Measurements from ENCODE around the gene AFMID.

AFMID gene

DNA sequence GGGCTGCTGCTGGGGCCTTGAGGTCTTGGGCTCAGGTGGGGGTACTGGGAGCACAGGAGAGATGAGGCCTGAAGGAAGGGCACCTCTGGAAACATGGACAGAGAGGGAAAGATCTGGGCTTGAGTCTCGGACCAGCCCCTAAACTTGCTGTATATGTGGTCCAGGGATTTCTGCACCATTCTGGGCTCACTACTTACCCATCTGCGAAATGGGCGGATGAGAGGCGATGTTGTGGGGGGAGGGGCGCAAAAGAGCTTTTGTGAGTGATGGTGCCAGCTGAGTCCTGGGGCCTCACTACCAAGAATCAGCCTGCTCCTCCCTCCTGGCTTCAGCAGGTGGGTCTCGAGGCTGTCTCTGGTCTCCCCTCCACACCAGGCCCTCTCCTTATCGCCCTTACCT, 40.7 kb upstream of the AFMID start:
- DNase-seq, result no peak
- H4K91ac ChIP-seq (ENCODE audit: low read length), result peak overlapping the region; percentile 54
- H2BK12ac ChIP-seq (ENCODE audit: low read length in 2 of 2), result peak overlapping the region in 1 of 2 experiments; percentile 15
- WGBS, result 93% methylated on average over 6 of the region's 7 CpGs
- peak overlapping the region in 1 of 2 experiments; percentile 18 for H3K18ac ChIP-seq (ENCODE audit: low read depth in 1 of 2, low read length in 2 of 2)
- no peaks in the 10 kb centered on the region for H3K36me3 ChIP-seq (ENCODE audit: control insufficient read depth in 1 of 2, insufficient read depth in 2 of 2, low read depth in 1 of 2, low read length in 2 of 2)
- H3K23ac ChIP-seq (ENCODE audit: low read length in 2 of 2), result no peak overlapping the region
- H3K4me1 ChIP-seq (ENCODE audit: control insufficient read depth, insufficient read depth, low read depth, low read length), result peaks cover 40% of the 10 kb centered on the region
- no peaks in the 10 kb centered on the region for H3K9me3 ChIP-seq (ENCODE audit: control insufficient read depth, low read length)
- H3K4ac ChIP-seq (ENCODE audit: low read depth in 1 of 2, low read length in 2 of 2), result no peak overlapping the region
- H2BK15ac ChIP-seq (ENCODE audit: low read depth, poor library complexity, severe bottlenecking), result peak overlapping the region; percentile 26
- H2BK5ac ChIP-seq (ENCODE audit: low read depth, low read length, poor library complexity, severe bottlenecking), result no peak overlapping the region
- H2AK5ac ChIP-seq (ENCODE audit: low read length, severe bottlenecking), result no peak overlapping the region
- H2AFZ ChIP-seq (ENCODE audit: low read depth, low read length), result no peak overlapping the region
- H3K9ac ChIP-seq (ENCODE audit: low read length), result no peak overlapping the region
- H3K4me2 ChIP-seq (ENCODE audit: low read length, poor library complexity, severe bottlenecking), result no peak overlapping the region
- no peak overlapping the region for H3K4me3 ChIP-seq (ENCODE audit: insufficient read depth in 1 of 2, low read depth in 1 of 2, low read length in 2 of 2)
- H4K8ac ChIP-seq (ENCODE audit: low read length), result peak overlapping the region; percentile 40
- H3K27me3 ChIP-seq (ENCODE audit: control insufficient read depth in 1 of 2, insufficient read depth in 1 of 2, low read length in 2 of 2), result peaks cover 0 to 16% of the 10 kb centered on the region in 2 experiments
- H3K27ac ChIP-seq (ENCODE audit: low read length, poor library complexity, severe bottlenecking), result no peak overlapping the region
- no peak overlapping the region for H2BK120ac ChIP-seq (ENCODE audit: low read depth, low read length)
- H3K79me1 ChIP-seq (replicated peaks; ENCODE audit: low read length, poor library complexity, severe bottlenecking), result no peaks in the 10 kb centered on the region
- H3K14ac ChIP-seq (ENCODE audit: low read length in 2 of 2), result no peak overlapping the region

DNA sequence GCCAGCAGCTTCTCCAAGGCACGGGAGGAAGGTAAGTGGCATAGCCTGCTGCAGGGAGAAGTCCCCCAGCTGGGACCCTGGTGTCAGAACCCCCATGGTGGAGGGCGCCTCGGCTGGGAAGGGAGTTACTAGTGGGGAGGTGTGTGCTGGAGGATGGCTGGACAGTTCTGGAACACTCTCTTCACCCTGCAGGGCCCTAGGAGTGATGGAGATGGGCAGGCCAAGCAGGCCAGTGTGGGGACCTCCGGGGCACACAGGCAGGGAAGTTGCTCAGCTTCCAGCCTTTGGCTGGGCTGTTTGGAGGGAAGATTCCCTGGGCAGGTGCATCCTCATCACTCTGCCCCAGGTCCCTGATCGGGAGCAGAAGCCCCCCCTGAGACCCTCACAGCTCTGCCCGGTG, 40.3 kb upstream of the AFMID start:
- no peak for DNase-seq
- H3K9me3 ChIP-seq (ENCODE audit: control insufficient read depth, low read length), result no peaks in the 10 kb centered on the region
- no peaks in the 10 kb centered on the region for H3K36me3 ChIP-seq (ENCODE audit: control insufficient read depth in 1 of 2, insufficient read depth in 2 of 2, low read depth in 1 of 2, low read length in 2 of 2)
- H2BK120ac ChIP-seq (ENCODE audit: low read depth, low read length), result no peak overlapping the region
- no peak overlapping the region for H2AK5ac ChIP-seq (ENCODE audit: low read length, severe bottlenecking)
- H4K8ac ChIP-seq (ENCODE audit: low read length), result peak overlapping the region; percentile 40
- no peak overlapping the region for H3K23ac ChIP-seq (ENCODE audit: low read length in 2 of 2)
- H3K4me2 ChIP-seq (ENCODE audit: low read length, poor library complexity, severe bottlenecking), result no peak overlapping the region
- WGBS, result 88% methylated on average over 6 of the region's 6 CpGs
- H3K4me3 ChIP-seq (ENCODE audit: insufficient read depth in 1 of 2, low read depth in 1 of 2, low read length in 2 of 2), result no peak overlapping the region
- H3K4ac ChIP-seq (ENCODE audit: low read depth in 1 of 2, low read length in 2 of 2), result no peak overlapping the region
- H2AFZ ChIP-seq (ENCODE audit: low read depth, low read length), result no peak overlapping the region
- H3K14ac ChIP-seq (ENCODE audit: low read length in 2 of 2), result no peak overlapping the region
- H3K27me3 ChIP-seq (ENCODE audit: control insufficient read depth in 1 of 2, insufficient read depth in 1 of 2, low read length in 2 of 2), result peaks cover 0 to 16% of the 10 kb centered on the region in 2 experiments
- no peak overlapping the region for H3K9ac ChIP-seq (ENCODE audit: low read length)
- no peak overlapping the region for H3K27ac ChIP-seq (ENCODE audit: low read length, poor library complexity, severe bottlenecking)
- H2BK5ac ChIP-seq (ENCODE audit: low read depth, low read length, poor library complexity, severe bottlenecking), result no peak overlapping the region
- no peaks in the 10 kb centered on the region for H3K79me1 ChIP-seq (replicated peaks; ENCODE audit: low read length, poor library complexity, severe bottlenecking)
- peak overlapping the region; percentile 54 for H4K91ac ChIP-seq (ENCODE audit: low read length)
- H2BK15ac ChIP-seq (ENCODE audit: low read depth, poor library complexity, severe bottlenecking), result peak overlapping the region; percentile 26
- H2BK12ac ChIP-seq (ENCODE audit: low read length in 2 of 2), result no peak overlapping the region
- H3K4me1 ChIP-seq (ENCODE audit: control insufficient read depth, insufficient read depth, low read depth, low read length), result peaks cover 39% of the 10 kb centered on the region
- H3K18ac ChIP-seq (ENCODE audit: low read depth in 1 of 2, low read length in 2 of 2), result peak overlapping the region in 1 of 2 experiments; percentile 18

DNA sequence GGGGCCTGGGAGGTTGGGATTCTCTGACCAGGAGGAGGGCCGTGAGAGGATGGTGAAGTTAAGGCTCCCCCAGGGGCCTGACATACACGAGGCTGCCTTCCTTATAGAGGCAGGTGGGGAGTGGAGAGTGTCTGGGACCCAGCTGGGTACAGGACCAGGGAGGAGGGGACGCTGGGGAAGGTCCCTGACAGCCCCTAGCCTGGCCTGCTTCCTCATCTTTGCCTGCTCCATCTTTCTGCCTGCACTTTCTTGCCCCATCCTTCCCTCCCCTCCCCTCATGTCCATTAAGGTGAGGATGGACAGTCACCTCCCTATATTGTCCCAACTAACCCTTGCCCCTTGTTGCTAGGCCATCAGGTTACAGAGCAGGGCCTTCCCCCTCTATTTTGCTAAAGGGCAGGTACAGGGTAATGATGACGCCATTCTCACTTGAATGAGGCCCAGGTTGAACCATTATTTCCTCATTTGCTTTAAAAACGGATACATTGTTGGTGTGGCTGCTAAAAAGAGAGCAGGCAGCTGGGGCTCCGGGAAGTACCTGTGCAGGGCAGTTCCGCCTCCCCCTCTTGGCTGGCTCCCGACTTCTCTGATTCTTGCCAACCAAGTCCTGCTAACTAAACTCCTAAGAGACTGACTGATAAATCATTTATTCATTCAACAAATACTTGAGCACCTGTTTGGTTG, 39.7 kb upstream of the AFMID start:
- no peak overlapping the region for H2BK120ac ChIP-seq (ENCODE audit: low read depth, low read length)
- no peak overlapping the region for H2BK12ac ChIP-seq (ENCODE audit: low read length in 2 of 2)

GRCh38 chr17:78148286-78149016, 38.7 kb upstream of the AFMID start:
- Histone ChIP-seq H3K23ac (ENCODE audit: low read length in 2 of 2) (no peak overlapping the region), H3K14ac (ENCODE audit: low read length in 2 of 2) (no peak overlapping the region), H2AK5ac (ENCODE audit: low read length, severe bottlenecking) (no peak overlapping the region), H3K79me1 (replicated peaks; ENCODE audit: low read length, poor library complexity, severe bottlenecking) (no peaks in the 10 kb centered on the region), H4K91ac (ENCODE audit: low read length) (peak overlapping the region; percentile 18), H3K27ac (ENCODE audit: low read length, poor library complexity, severe bottlenecking) (no peak overlapping the region), H3K18ac (ENCODE audit: low read depth in 1 of 2, low read length in 2 of 2) (no peak overlapping the region), H3K4me3 (ENCODE audit: insufficient read depth in 1 of 2, low read depth in 1 of 2, low read length in 2 of 2) (no peak overlapping the region), H2AFZ (ENCODE audit: low read depth, low read length) (no peak overlapping the region), H3K4me1 (ENCODE audit: control insufficient read depth, insufficient read depth, low read depth, low read length) (peaks cover 31% of the 10 kb centered on the region), H3K9ac (ENCODE audit: low read length) (no peak overlapping the region), H3K4me2 (ENCODE audit: low read length, poor library complexity, severe bottlenecking) (no peak overlapping the region), H3K9me3 (ENCODE audit: control insufficient read depth, low read length) (no peaks in the 10 kb centered on the region), H3K27me3 (ENCODE audit: control insufficient read depth in 1 of 2, insufficient read depth in 1 of 2, low read length in 2 of 2) (peaks cover 0 to 16% of the 10 kb centered on the region in 2 experiments), H3K4ac (ENCODE audit: low read depth in 1 of 2, low read length in 2 of 2) (no peak overlapping the region), H4K8ac (ENCODE audit: low read length) (no peak overlapping the region), H2BK120ac (ENCODE audit: low read depth, low read length) (no peak overlapping the region), H2BK15ac (ENCODE audit: low read depth, poor library complexity, severe bottlenecking) (no peak overlapping the region), H3K36me3 (ENCODE audit: control insufficient read depth in 1 of 2, insufficient read depth in 2 of 2, low read depth in 1 of 2, low read length in 2 of 2) (no peaks in the 10 kb centered on the region), H2BK12ac (ENCODE audit: low read length in 2 of 2) (no peak overlapping the region), H2BK5ac (ENCODE audit: low read depth, low read length, poor library complexity, severe bottlenecking) (no peak overlapping the region)
- DNase-seq, result no peak
- 81% methylated on average over 14 of the region's 14 CpGs for WGBS

More for the DNA sequence above, 39.7 kb upstream of the AFMID start:
- no peak overlapping the region for H2BK5ac ChIP-seq (ENCODE audit: low read depth, low read length, poor library complexity, severe bottlenecking)
- no peak overlapping the region for H3K18ac ChIP-seq (ENCODE audit: low read depth in 1 of 2, low read length in 2 of 2)
- H4K8ac ChIP-seq (ENCODE audit: low read length), result no peak overlapping the region
- no peak overlapping the region for H4K91ac ChIP-seq (ENCODE audit: low read length)
- DNase-seq, result no peak
- H3K4me1 ChIP-seq (ENCODE audit: control insufficient read depth, insufficient read depth, low read depth, low read length), result peaks cover 34% of the 10 kb centered on the region
- peak overlapping the region; percentile 33 for H2BK15ac ChIP-seq (ENCODE audit: low read depth, poor library complexity, severe bottlenecking)
- H3K23ac ChIP-seq (ENCODE audit: low read length in 2 of 2), result no peak overlapping the region
- no peak overlapping the region for H3K9ac ChIP-seq (ENCODE audit: low read length)
- H3K27ac ChIP-seq (ENCODE audit: low read length, poor library complexity, severe bottlenecking), result no peak overlapping the region
- peaks cover 0 to 16% of the 10 kb centered on the region in 2 experiments for H3K27me3 ChIP-seq (ENCODE audit: control insufficient read depth in 1 of 2, insufficient read depth in 1 of 2, low read length in 2 of 2)
- no peak overlapping the region for H3K14ac ChIP-seq (ENCODE audit: low read length in 2 of 2)
- H3K36me3 ChIP-seq (ENCODE audit: control insufficient read depth in 1 of 2, insufficient read depth in 2 of 2, low read depth in 1 of 2, low read length in 2 of 2), result no peaks in the 10 kb centered on the region
- H3K4me2 ChIP-seq (ENCODE audit: low read length, poor library complexity, severe bottlenecking), result no peak overlapping the region
- WGBS, result 75% methylated on average over 8 of the region's 8 CpGs
- H3K4ac ChIP-seq (ENCODE audit: low read depth in 1 of 2, low read length in 2 of 2), result no peak overlapping the region
- no peaks in the 10 kb centered on the region for H3K9me3 ChIP-seq (ENCODE audit: control insufficient read depth, low read length)
- H2AFZ ChIP-seq (ENCODE audit: low read depth, low read length), result no peak overlapping the region
- H2AK5ac ChIP-seq (ENCODE audit: low read length, severe bottlenecking), result no peak overlapping the region
- H3K4me3 ChIP-seq (ENCODE audit: insufficient read depth in 1 of 2, low read depth in 1 of 2, low read length in 2 of 2), result no peak overlapping the region
- no peaks in the 10 kb centered on the region for H3K79me1 ChIP-seq (replicated peaks; ENCODE audit: low read length, poor library complexity, severe bottlenecking)
